ENCODE data around the gene PCLO. TPM values are rescaled to one million over a fixed set of nuclear protein-coding genes. Genes with fewer than 3 reads are reported as not detected.

The PCLO gene
- total RNA-seq, 1 experiment from 2014 or later: 3.0 TPM

- CTCF ChIA-PET: no interaction called here
- Mint-ChIP-seq H3K4me3 (no peak overlapping the region), H3K27ac (no peak overlapping the region), H3K27me3 (ENCODE audit: low read depth) (no peaks in the 10 kb centered on the region), H3K9me3 (no peaks in the 10 kb centered on the region), H3K4me1 (no peaks in the 10 kb centered on the region), H3K36me3 (no peaks in the 10 kb centered on the region)
- DNase-seq (ENCODE audit: low spot score): no peak
- no peak for ATAC-seq
- no peak for TF ChIP-seq ATF2 (CRISPR knock-in tag; IDR thresholded peaks at IDR 0.05; ENCODE audit: borderline replicate concordance, low read depth)
- TF ChIP-seq, protein P1, sequence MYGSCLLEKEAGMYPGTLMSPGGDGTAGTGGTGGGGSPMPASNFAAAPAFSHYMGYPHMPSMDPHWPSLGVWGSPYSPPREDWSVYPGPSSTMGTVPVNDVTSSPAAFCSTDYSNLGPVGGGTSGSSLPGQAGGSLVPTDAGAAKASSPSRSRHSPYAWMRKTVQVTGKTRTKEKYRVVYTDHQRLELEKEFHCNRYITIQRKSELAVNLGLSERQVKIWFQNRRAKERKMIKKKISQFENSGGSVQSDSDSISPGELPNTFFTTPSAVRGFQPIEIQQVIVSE (CRISPR knock-in tag; IDR thresholded peaks at IDR 0.05; ENCODE audit: borderline replicate concordance): no peak
- no peak for TF ChIP-seq CREB1 (CRISPR knock-in tag; IDR thresholded peaks at IDR 0.05)
- no peak for TF ChIP-seq FOXJ3 (CRISPR knock-in tag; IDR thresholded peaks at IDR 0.05; ENCODE audit: borderline replicate concordance)
- TF ChIP-seq CTCF (IDR thresholded peaks at IDR 0.05): no peak
- TF ChIP-seq, protein P2, sequence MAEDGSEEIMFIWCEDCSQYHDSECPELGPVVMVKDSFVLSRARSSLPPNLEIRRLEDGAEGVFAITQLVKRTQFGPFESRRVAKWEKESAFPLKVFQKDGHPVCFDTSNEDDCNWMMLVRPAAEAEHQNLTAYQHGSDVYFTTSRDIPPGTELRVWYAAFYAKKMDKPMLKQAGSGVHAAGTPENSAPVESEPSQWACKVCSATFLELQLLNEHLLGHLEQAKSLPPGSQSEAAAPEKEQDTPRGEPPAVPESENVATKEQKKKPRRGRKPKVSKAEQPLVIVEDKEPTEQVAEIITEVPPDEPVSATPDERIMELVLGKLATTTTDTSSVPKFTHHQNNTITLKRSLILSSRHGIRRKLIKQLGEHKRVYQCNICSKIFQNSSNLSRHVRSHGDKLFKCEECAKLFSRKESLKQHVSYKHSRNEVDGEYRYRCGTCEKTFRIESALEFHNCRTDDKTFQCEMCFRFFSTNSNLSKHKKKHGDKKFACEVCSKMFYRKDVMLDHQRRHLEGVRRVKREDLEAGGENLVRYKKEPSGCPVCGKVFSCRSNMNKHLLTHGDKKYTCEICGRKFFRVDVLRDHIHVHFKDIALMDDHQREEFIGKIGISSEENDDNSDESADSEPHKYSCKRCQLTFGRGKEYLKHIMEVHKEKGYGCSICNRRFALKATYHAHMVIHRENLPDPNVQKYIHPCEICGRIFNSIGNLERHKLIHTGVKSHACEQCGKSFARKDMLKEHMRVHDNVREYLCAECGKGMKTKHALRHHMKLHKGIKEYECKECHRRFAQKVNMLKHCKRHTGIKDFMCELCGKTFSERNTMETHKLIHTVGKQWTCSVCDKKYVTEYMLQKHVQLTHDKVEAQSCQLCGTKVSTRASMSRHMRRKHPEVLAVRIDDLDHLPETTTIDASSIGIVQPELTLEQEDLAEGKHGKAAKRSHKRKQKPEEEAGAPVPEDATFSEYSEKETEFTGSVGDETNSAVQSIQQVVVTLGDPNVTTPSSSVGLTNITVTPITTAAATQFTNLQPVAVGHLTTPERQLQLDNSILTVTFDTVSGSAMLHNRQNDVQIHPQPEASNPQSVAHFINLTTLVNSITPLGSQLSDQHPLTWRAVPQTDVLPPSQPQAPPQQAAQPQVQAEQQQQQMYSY (CRISPR knock-in tag; IDR thresholded peaks at IDR 0.05): no peak
- no peak for TF ChIP-seq IRF2 (CRISPR knock-in tag; IDR thresholded peaks at IDR 0.05; ENCODE audit: borderline replicate concordance, low read depth)
- no peak for TF ChIP-seq CBFB (CRISPR knock-in tag; IDR thresholded peaks at IDR 0.05; ENCODE audit: low read depth)
- TF ChIP-seq JAZF1 (CRISPR knock-in tag; IDR thresholded peaks at IDR 0.05): no peak
- no peak for TF ChIP-seq TCF7 (CRISPR knock-in tag; IDR thresholded peaks at IDR 0.05; ENCODE audit: low read depth)
- no peak for TF ChIP-seq MXD4 (CRISPR knock-in tag; IDR thresholded peaks at IDR 0.05; ENCODE audit: borderline replicate concordance)
- no peak for TF ChIP-seq RELA (CRISPR knock-in tag; IDR thresholded peaks at IDR 0.05; ENCODE audit: borderline replicate concordance)
- no peak for TF ChIP-seq ZBTB21 (CRISPR knock-in tag; IDR thresholded peaks at IDR 0.05; ENCODE audit: borderline replicate concordance)
- TF ChIP-seq, protein P3, sequence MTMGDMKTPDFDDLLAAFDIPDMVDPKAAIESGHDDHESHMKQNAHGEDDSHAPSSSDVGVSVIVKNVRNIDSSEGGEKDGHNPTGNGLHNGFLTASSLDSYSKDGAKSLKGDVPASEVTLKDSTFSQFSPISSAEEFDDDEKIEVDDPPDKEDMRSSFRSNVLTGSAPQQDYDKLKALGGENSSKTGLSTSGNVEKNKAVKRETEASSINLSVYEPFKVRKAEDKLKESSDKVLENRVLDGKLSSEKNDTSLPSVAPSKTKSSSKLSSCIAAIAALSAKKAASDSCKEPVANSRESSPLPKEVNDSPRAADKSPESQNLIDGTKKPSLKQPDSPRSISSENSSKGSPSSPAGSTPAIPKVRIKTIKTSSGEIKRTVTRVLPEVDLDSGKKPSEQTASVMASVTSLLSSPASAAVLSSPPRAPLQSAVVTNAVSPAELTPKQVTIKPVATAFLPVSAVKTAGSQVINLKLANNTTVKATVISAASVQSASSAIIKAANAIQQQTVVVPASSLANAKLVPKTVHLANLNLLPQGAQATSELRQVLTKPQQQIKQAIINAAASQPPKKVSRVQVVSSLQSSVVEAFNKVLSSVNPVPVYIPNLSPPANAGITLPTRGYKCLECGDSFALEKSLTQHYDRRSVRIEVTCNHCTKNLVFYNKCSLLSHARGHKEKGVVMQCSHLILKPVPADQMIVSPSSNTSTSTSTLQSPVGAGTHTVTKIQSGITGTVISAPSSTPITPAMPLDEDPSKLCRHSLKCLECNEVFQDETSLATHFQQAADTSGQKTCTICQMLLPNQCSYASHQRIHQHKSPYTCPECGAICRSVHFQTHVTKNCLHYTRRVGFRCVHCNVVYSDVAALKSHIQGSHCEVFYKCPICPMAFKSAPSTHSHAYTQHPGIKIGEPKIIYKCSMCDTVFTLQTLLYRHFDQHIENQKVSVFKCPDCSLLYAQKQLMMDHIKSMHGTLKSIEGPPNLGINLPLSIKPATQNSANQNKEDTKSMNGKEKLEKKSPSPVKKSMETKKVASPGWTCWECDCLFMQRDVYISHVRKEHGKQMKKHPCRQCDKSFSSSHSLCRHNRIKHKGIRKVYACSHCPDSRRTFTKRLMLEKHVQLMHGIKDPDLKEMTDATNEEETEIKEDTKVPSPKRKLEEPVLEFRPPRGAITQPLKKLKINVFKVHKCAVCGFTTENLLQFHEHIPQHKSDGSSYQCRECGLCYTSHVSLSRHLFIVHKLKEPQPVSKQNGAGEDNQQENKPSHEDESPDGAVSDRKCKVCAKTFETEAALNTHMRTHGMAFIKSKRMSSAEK (CRISPR knock-in tag; IDR thresholded peaks at IDR 0.05; ENCODE audit: borderline replicate concordance): no peak
- no peak for TF ChIP-seq ZMAT4 (CRISPR knock-in tag; IDR thresholded peaks at IDR 0.05)
- TF ChIP-seq ZNF281 (CRISPR knock-in tag; IDR thresholded peaks at IDR 0.05): no peak
- TF ChIP-seq E2F1 (CRISPR knock-in tag; IDR thresholded peaks at IDR 0.05): no peak
- TF ChIP-seq ATF3 (CRISPR knock-in tag; conservative IDR thresholded peaks at IDR 0.05): no peak
- POLR2A ChIA-PET: no interaction called here
These were observed 28.1 kb upstream of the PCLO start for GRCh38 chr7:83190659-83191389.

All from WTC11 (cell line).